Naive thymus-derived CD4-positive, alpha-beta T cell (primary cell): ENCODE results near the gene EIPR1. TPM values are rescaled to one million over a fixed set of nuclear protein-coding genes. Genes with fewer than 3 reads are reported as not detected.

Experiments
- ATAC-seq: fragments of 150-1000 bp; cut with Tn5 transposase; 2 replicates; pipeline ENCODE4 v1.10.0; 2021; ENCODE audit warnings: mild to moderate bottlenecking, moderate library complexity
- CTCF ChIA-PET: fragments of 350-600 bp; sonication (Branson Sonifier 250); formaldehyde crosslinking; loops from one replicate; lab custom pipeline; 2021; ENCODE audit warnings: antibody characterized with exemption; lab: Charles Lee
- POLR2A ChIA-PET: fragments of 350-600 bp; sonication (Branson Sonifier 250); formaldehyde crosslinking; loops from one replicate; lab custom pipeline; 2021; ENCODE audit warnings: antibody characterized with exemption, inconsistent platforms; lab: Charles Lee
- DNase-seq, 9 donors: peaks; one replicate each; pipeline versions ENCODE4 v3.0.0 to v3.0.0-alpha.2; 2020 to 2022; ENCODE audit warnings: mixed read lengths in 1 of 9
- H3K27ac ChIP-seq: one replicate; pipeline ENCODE4 v1.7.0; 2013; ENCODE audit warnings: mild to moderate bottlenecking, low read depth, low read length, moderate library complexity
- H3K27me3 ChIP-seq, 2 donors: one replicate each; pipeline ENCODE4 v1.7.0; 2013; ENCODE audit warnings: low read length in 2 of 2, mild to moderate bottlenecking in 2 of 2, moderate library complexity in 2 of 2; ENCODE audit not compliant: control insufficient read depth in 2 of 2, insufficient read depth in 2 of 2
- H3K36me3 ChIP-seq, 3 experiments: 1 replicate in 2 of 3; 2 replicates in 1 of 3; pipeline ENCODE4 v1.7.0; 2013; ENCODE audit warnings: low read length in 3 of 3, mild to moderate bottlenecking in 3 of 3, moderate library complexity in 1 of 3; ENCODE audit not compliant: insufficient read depth in 3 of 3, control insufficient read depth in 2 of 3
- H3K4me1 ChIP-seq, 2 donors: one replicate each; pipeline ENCODE4 v1.7.0; 2013; ENCODE audit warnings: low read length in 2 of 2, mild to moderate bottlenecking in 2 of 2, moderate library complexity in 1 of 2; ENCODE audit not compliant: control insufficient read depth in 2 of 2, insufficient read depth in 2 of 2
- H3K4me3 ChIP-seq: 2 replicates; pipeline ENCODE4 v1.7.0; 2013; ENCODE audit warnings: mild to moderate bottlenecking, low read length
- H3K9me3 ChIP-seq, 3 experiments: 1 replicate in 2 of 3; 2 replicates in 1 of 3; pipeline ENCODE4 v1.7.0; 2013; ENCODE audit warnings: low read length in 3 of 3; ENCODE audit not compliant: control insufficient read depth in 2 of 3
- H3K27ac Mint-ChIP-seq, 9 donors: one replicate each; pipeline ENCODE4 v1.8.0; 2020 to 2022; ENCODE audit warnings: mixed read lengths in 9 of 9, mild to moderate bottlenecking in 8 of 9, moderate library complexity in 5 of 9, inconsistent platforms in 2 of 9
- H3K27me3 Mint-ChIP-seq, 5 donors: one replicate each; pipeline ENCODE4 v1.8.0; 2021 to 2022; ENCODE audit warnings: mixed read lengths in 5 of 5, mild to moderate bottlenecking in 1 of 5
- H3K36me3 Mint-ChIP-seq, 5 donors: one replicate each; pipeline ENCODE4 v1.8.0; 2020 to 2022; ENCODE audit warnings: mixed read lengths in 5 of 5, mild to moderate bottlenecking in 3 of 5, inconsistent platforms in 1 of 5
- H3K4me1 Mint-ChIP-seq, 7 donors: one replicate each; pipeline ENCODE4 v1.8.0; 2020 to 2022; ENCODE audit warnings: mixed read lengths in 7 of 7, mild to moderate bottlenecking in 3 of 7, inconsistent platforms in 1 of 7
- H3K4me3 Mint-ChIP-seq, 10 donors: one replicate each; pipeline ENCODE4 v1.8.0; 2020 to 2022; ENCODE audit warnings: mild to moderate bottlenecking in 10 of 10, mixed read lengths in 10 of 10, moderate library complexity in 6 of 10, inconsistent platforms in 2 of 10
- H3K9me3 Mint-ChIP-seq, 11 donors: one replicate each; pipeline ENCODE4 v1.8.0; 2020 to 2022; ENCODE audit warnings: mixed read lengths in 11 of 11, mild to moderate bottlenecking in 4 of 11, inconsistent platforms in 1 of 11, moderate library complexity in 1 of 11
- intact Hi-C, 2 donors: fragments of 100-400 bp; cut with micrococcal nuclease; formaldehyde crosslinking; loops; one replicate each; pipeline ENCODE4 v1.15.1; 2023
- polyA plus RNA-seq, 2 donors: library from polyadenylated mRNA; unstranded; fragments of 300-500 nt; fragmentation: Illumina TruSeq; gene quantifications; one replicate each; pipeline ENCODE4 v1.2.3, GENCODE V29; 2021
- total RNA-seq, 6 experiments: library from RNA in 5 of 6; stranded (reverse) in 5 of 6; gene quantifications; 1 replicate in 5 of 6; 2 replicates in 1 of 6; pipeline ENCODE4 v1.2.3 and lab custom pipeline; 2021 to 2026

Gene EIPR1
- total and polyA plus RNA-seq, 7 experiments from 2014 or later, result 24.4 to 46.2 (median 27.3) TPM

DNA sequence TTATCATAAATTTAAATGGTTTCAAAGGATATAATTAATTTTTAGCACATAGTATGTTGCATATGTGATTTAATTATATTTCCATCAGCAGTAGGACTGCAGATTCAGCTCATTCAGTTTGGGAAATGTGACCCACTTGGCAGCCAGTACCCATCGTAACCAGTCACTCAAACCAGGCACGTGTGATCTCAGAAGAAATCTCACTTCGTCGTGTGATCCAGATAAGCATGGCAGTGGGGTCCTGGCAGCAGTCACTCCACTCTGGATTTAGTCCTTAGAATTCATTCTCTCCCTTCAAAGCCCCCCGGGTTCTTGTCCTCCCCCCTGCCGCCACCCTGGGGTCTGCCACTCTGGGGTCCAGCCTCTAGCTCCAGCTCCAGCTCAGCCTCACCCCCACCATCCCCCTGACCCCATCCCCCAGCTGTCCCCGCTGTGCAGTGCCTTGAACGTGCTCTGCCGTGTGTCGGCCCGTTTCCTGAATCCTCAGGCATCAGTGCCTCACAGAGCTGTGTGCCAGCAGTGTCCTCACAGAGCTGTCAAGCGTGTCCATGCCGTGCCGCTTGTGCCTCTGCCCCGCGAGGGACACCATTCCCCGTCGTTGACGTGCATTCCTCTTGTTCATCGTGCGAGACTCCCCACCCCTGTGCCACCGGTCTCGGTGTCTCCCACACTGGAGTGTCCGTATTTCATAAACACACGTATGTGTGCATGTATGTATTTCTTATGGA lies 36.7 kb upstream of the EIPR1 start:
- no peaks in the 10 kb centered on the region for H3K4me1 ChIP-seq
- no peaks in the 10 kb centered on the region for H3K9me3 ChIP-seq
- H3K4me1 Mint-ChIP-seq, result peaks cover 4 to 33% (median 20%) of the 10 kb centered on the region in 7 donors
- intact Hi-C loops, result no loop called here
- H3K27me3 Mint-ChIP-seq, result no peaks in the 10 kb centered on the region
- H3K36me3 ChIP-seq, result peaks cover 0 to 36% (median 0%) of the 10 kb centered on the region in 3 experiments
- no peak overlapping the region for H3K4me3 ChIP-seq
- DNase-seq (no peak), ATAC-seq (no peak)
- ChIA-PET CTCF (interaction anchor here (0.7 to 1.6 kb wide), 2 partner anchors 10 to 14 kb away, joined by 3 to 5 read pairs; no protein-coding TSS in a partner anchor), POLR2A (no interaction called here)
- peak overlapping the region in 3 of 9 donors; percentile 14 to 59 (median 17) for H3K27ac Mint-ChIP-seq
- H3K9me3 Mint-ChIP-seq, result no peaks in the 10 kb centered on the region
- H3K27me3 ChIP-seq, result no peaks in the 10 kb centered on the region
- no peak overlapping the region for H3K27ac ChIP-seq
- H3K36me3 Mint-ChIP-seq, result peaks cover 3 to 32% (median 11%) of the 10 kb centered on the region in 5 donors
- H3K4me3 Mint-ChIP-seq, result no peak overlapping the region

DNA sequence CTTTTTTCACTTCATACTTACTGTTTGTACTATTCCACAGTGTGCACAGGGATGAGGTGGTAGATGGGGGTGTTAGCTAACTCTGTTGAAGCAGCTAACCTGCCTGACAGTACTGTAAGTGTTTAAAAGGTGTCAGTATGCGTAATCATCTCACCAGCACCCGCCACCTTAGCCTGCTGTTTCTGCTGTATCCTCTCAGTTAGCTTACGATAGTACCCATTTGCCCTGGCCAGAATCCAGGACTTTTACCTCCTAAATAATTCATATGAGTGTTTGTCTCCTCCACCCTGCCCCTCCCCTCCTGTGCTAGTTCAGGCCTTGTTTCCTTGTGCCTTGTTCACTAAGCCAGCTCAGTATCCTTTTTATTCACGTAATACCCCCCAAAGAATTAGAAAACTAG lies 36.1 kb upstream of the EIPR1 start:
- Mint-ChIP-seq H3K27ac (peak overlapping the region in 1 of 9 donors; percentile 14), H3K27me3 (no peaks in the 10 kb centered on the region), H3K9me3 (no peaks in the 10 kb centered on the region), H3K4me1 (peaks cover 4 to 36% (median 22%) of the 10 kb centered on the region in 7 donors), H3K4me3 (no peak overlapping the region), H3K36me3 (peaks cover 3 to 35% (median 15%) of the 10 kb centered on the region in 5 donors)
- POLR2A ChIA-PET, result interaction anchor here (0.5 kb wide), 1 partner anchor 152 kb away, joined by 3 read pairs; no protein-coding TSS in a partner anchor
- Histone ChIP-seq H3K4me3 (no peak overlapping the region), H3K36me3 (peaks cover 0 to 30% (median 0%) of the 10 kb centered on the region in 3 experiments), H3K9me3 (no peaks in the 10 kb centered on the region), H3K4me1 (no peaks in the 10 kb centered on the region), H3K27me3 (no peaks in the 10 kb centered on the region), H3K27ac (no peak overlapping the region)
- DNase-seq, result no peak
- CTCF ChIA-PET, result interaction anchor here (0.7 to 1.6 kb wide), 2 partner anchors 10 to 15 kb away, joined by 3 to 5 read pairs; no protein-coding TSS in a partner anchor
- no peak for ATAC-seq
- intact Hi-C loops, result no loop called here

DNA sequence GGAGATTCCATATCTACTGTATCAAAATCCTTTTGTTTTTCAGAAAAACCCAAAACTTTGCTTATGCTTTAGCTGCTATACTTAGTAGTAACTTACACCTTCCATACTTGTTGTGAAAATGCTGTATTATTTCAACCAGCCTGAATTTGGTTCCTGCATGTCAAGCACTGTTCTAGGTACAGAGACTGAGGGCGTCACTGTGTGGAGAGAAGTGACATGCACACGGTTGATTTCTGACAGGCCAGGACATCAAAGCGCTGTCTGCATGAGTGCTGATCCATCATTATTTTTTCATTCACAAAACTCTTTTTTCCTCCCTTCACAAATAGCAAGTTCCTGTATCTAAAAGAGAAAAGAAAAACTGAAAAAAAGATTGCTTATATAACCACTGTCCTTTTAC lies 33.5 kb upstream of the EIPR1 start:
- ATAC-seq (no peak), DNase-seq (no peak)
- intact Hi-C loops, result no loop called here
- peaks cover 0 to 17% (median under 1%) of the 10 kb centered on the region in 3 experiments for H3K36me3 ChIP-seq
- POLR2A ChIA-PET, result no interaction called here
- no peak overlapping the region for H3K27ac ChIP-seq
- no peaks in the 10 kb centered on the region for H3K27me3 ChIP-seq
- no peaks in the 10 kb centered on the region for H3K4me1 ChIP-seq
- no peaks in the 10 kb centered on the region for H3K9me3 Mint-ChIP-seq
- H3K27me3 Mint-ChIP-seq, result no peaks in the 10 kb centered on the region
- H3K4me3 ChIP-seq, result no peak overlapping the region
- no peak overlapping the region for H3K4me3 Mint-ChIP-seq
- H3K4me1 Mint-ChIP-seq, result peaks cover 4 to 37% (median 20%) of the 10 kb centered on the region in 7 donors
- CTCF ChIA-PET, result no interaction called here
- peaks cover 3 to 26% (median 13%) of the 10 kb centered on the region in 5 donors for H3K36me3 Mint-ChIP-seq
- H3K27ac Mint-ChIP-seq, result peak overlapping the region in 2 of 9 donors; percentile 14 to 38
- H3K9me3 ChIP-seq, result no peaks in the 10 kb centered on the region

DNA sequence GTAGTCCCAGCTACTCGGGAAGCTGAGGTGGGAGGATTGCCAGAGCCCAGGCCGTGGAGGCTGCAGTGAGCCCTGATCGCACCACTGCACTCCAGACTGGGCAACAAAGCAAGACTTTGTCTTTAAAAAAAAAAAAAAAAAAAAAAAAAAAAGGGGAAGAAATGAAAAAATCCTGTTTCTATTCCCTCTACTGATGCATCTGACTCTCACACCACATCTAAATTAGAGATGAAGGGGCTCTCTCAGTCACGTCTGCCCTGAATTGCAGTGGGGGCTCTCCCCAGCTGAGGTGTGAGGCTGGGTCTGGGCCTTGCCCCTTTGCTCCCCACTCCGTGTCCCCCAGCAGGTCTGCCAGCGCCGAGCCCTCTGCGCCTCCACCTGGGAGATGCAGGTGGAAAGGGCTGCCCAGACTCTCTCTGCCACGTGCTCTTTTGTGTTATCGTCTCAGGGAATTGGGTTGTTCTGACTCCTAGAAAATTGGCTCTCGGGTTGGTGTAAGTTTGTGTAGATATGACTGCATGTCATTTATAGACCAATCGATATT lies 32.1 kb upstream of the EIPR1 start:
- H3K9me3 ChIP-seq, result no peaks in the 10 kb centered on the region
- Mint-ChIP-seq H3K36me3 (peaks cover 5 to 29% (median 13%) of the 10 kb centered on the region in 5 donors), H3K9me3 (no peaks in the 10 kb centered on the region), H3K4me1 (peaks cover 4 to 41% (median 24%) of the 10 kb centered on the region in 7 donors), H3K4me3 (peak overlapping the region in 1 of 10 donors; percentile 16), H3K27me3 (no peaks in the 10 kb centered on the region), H3K27ac (peak overlapping the region in 1 of 9 donors; percentile 38)
- CTCF ChIA-PET, result no interaction called here
- no peaks in the 10 kb centered on the region for H3K4me1 ChIP-seq
- ATAC-seq, result no peak
- no peak overlapping the region for H3K4me3 ChIP-seq
- no peak overlapping the region for H3K27ac ChIP-seq
- intact Hi-C loops, result no loop called here
- H3K36me3 ChIP-seq, result peaks cover 0 to 16% (median 7%) of the 10 kb centered on the region in 3 experiments
- H3K27me3 ChIP-seq, result no peaks in the 10 kb centered on the region
- POLR2A ChIA-PET, result no interaction called here
- no peak for DNase-seq

DNA sequence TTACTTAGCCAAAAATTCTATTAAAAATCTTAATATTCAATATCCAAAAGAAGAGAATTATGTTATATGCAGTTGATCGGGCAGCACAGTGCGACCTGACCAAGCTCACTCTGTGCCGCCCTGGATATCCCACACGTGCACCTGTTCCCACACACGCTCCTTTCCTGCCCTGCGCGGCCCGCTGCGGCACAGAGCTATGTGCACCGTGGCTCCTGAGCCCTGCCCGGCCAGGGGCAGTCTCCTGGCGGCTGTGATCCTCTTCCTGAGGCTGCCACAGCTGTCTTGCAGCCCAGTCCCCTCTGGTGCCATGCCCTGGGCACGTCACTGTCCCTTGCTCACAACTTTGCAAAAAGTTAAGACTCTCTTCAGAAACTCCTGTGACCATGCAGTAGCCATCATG lies 31.2 kb upstream of the EIPR1 start:
- POLR2A ChIA-PET, result no interaction called here
- no peaks in the 10 kb centered on the region for H3K27me3 ChIP-seq
- H3K4me3 ChIP-seq, result no peak overlapping the region
- CTCF ChIA-PET, result no interaction called here
- H3K36me3 Mint-ChIP-seq, result peaks cover 9 to 27% (median 14%) of the 10 kb centered on the region in 5 donors
- peak overlapping the region in 1 of 9 donors; percentile 16 for H3K27ac Mint-ChIP-seq
- H3K9me3 ChIP-seq, result no peaks in the 10 kb centered on the region
- ATAC-seq (no peak), DNase-seq (no peak)
- H3K4me1 Mint-ChIP-seq, result peaks cover 4 to 50% (median 32%) of the 10 kb centered on the region in 7 donors
- intact Hi-C loops, result no loop called here
- H3K36me3 ChIP-seq, result peaks cover 0 to 22% (median 7%) of the 10 kb centered on the region in 3 experiments
- H3K4me3 Mint-ChIP-seq, result no peak overlapping the region
- H3K9me3 Mint-ChIP-seq, result no peaks in the 10 kb centered on the region
- H3K4me1 ChIP-seq, result no peaks in the 10 kb centered on the region
- H3K27me3 Mint-ChIP-seq, result no peaks in the 10 kb centered on the region
- no peak overlapping the region for H3K27ac ChIP-seq

DNA sequence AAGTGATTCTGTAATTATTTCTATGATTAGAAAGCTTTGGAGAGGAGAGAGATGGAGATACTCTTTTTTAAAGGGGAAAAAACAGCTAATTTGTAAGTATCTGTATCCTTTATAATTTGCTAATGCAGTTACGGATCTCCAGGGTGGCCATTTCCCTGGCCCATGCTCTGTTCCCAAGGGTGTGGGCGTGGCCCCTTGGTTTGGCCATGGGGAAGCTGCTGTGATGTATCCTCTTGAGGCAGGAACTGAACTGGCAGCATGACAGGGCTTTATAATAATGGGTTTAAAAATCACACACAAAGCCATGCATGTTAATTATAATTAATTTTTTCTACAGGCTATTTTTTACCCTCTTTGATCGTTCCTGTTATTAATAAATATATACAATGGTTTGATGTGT lies 28.9 kb upstream of the EIPR1 start:
- CTCF ChIA-PET, result interaction anchor here (1.1 kb wide), 1 partner anchor 18 kb away, joined by 3 read pairs; no protein-coding TSS in a partner anchor
- ATAC-seq (no peak), DNase-seq (no peak)
- peak overlapping the region in 1 of 9 donors; percentile 17 for H3K27ac Mint-ChIP-seq
- H3K4me3 Mint-ChIP-seq, result no peak overlapping the region
- no peaks in the 10 kb centered on the region for H3K9me3 ChIP-seq
- H3K4me1 Mint-ChIP-seq, result peaks cover 4 to 45% (median 32%) of the 10 kb centered on the region in 7 donors
- POLR2A ChIA-PET, result no interaction called here
- H3K36me3 ChIP-seq, result peaks cover 4 to 40% (median 11%) of the 10 kb centered on the region in 3 experiments
- intact Hi-C loops, result no loop called here
- no peak overlapping the region for H3K27ac ChIP-seq
- H3K4me3 ChIP-seq, result no peak overlapping the region
- H3K27me3 Mint-ChIP-seq, result no peaks in the 10 kb centered on the region
- H3K27me3 ChIP-seq, result no peaks in the 10 kb centered on the region
- peaks cover 7 to 35% (median 21%) of the 10 kb centered on the region in 5 donors for H3K36me3 Mint-ChIP-seq
- H3K4me1 ChIP-seq, result no peaks in the 10 kb centered on the region
- H3K9me3 Mint-ChIP-seq, result no peaks in the 10 kb centered on the region
